HEK293 (cell line): ENCODE measurements around the gene UGGT2.
A peak's percentile ranks its signal among the peaks of the same experiment; 100 is the strongest.

ENCODE experiments used
- CTCF ChIA-PET: fragments of 350-600 bp; formaldehyde crosslinking; extraction: SDS; loops from one replicate; lab custom pipeline; 2021; ENCODE audit warnings: antibody characterized with exemption; lab: Yijun Ruan, JAX
- POLR2A ChIA-PET: fragments of 300-600 bp; formaldehyde crosslinking; extraction: SDS; loops from one replicate; lab custom pipeline; 2020; ENCODE audit warnings: antibody characterized with exemption, inconsistent platforms; lab: Yijun Ruan, JAX
- H3K27ac ChIP-seq: fragments of 200-500 bp; sonication (Bioruptor generic); 2 replicates; pipeline ENCODE4 v1.5.1; 2014; ENCODE audit warnings: low read depth, low read length, control low read depth, inconsistent platforms; ENCODE audit errors: extremely low read depth
- H3K36me3 ChIP-seq, 2 experiments: fragments of 200-500 bp in 1 of 2; sonication (Bioruptor generic) in 1 of 2; 1 replicate in 1 of 2; 2 replicates in 1 of 2; pipeline ENCODE4 v1.5.1; 2014 to 2017; ENCODE audit warnings: inconsistent platforms in 2 of 2, low read length in 2 of 2; ENCODE audit not compliant: control insufficient read depth in 2 of 2, insufficient read depth in 1 of 2
- H3K4me1 ChIP-seq: fragments of 200-500 bp; sonication (Bioruptor generic); 2 replicates; pipeline ENCODE4 v1.5.1; 2014; ENCODE audit warnings: mild to moderate bottlenecking, low read length, inconsistent platforms; ENCODE audit not compliant: control insufficient read depth, insufficient read depth
- H3K4me3 ChIP-seq: 2 replicates; pipeline ENCODE4 v1.5.1; 2011; ENCODE audit warnings: low read depth, mild to moderate bottlenecking, control low read depth, low read length, moderate library complexity
- H3K9me3 ChIP-seq: fragments of 200-500 bp; sonication (Bioruptor generic); 2 replicates; pipeline ENCODE4 v1.5.1; 2014; ENCODE audit warnings: low read depth, low read length, inconsistent platforms; ENCODE audit not compliant: control insufficient read depth, insufficient read depth
- BCL11B ChIP-seq: fragments of 450-650 bp; formaldehyde crosslinking; IDR thresholded peaks from 2 replicates; pipeline ENCODE4 v1.5.1; 2016; ENCODE audit warnings: low read depth, missing biosample characterization, missing genetic modification characterization
- HOXD13 ChIP-seq: sonication (generic); formaldehyde crosslinking; IDR thresholded peaks from 2 replicates; pipeline ENCODE4 v1.8.0; 2022; ENCODE audit warnings: missing genetic modification reagents, borderline replicate concordance
- KLF9 ChIP-seq: fragments of 450-650 bp; formaldehyde crosslinking; IDR thresholded peaks from 2 replicates; pipeline ENCODE4 v1.5.1; 2016; ENCODE audit warnings: missing biosample characterization, missing genetic modification characterization, low read depth
- MEIS1 ChIP-seq: sonication (generic); formaldehyde crosslinking; IDR thresholded peaks from 2 replicates; pipeline ENCODE4 v1.8.1; 2022; ENCODE audit warnings: missing genetic modification reagents, mild to moderate bottlenecking, borderline replicate concordance
- OSR2 ChIP-seq: fragments of 450-650 bp; formaldehyde crosslinking; IDR thresholded peaks from 2 replicates; pipeline ENCODE4 v1.5.1; 2016; ENCODE audit warnings: missing biosample characterization, missing genetic modification characterization
- PRDM10 ChIP-seq: fragments of 450-650 bp; formaldehyde crosslinking; IDR thresholded peaks from 2 replicates; pipeline ENCODE4 v1.5.1; 2016; ENCODE audit warnings: missing biosample characterization, missing genetic modification characterization
- TSHZ1 ChIP-seq: fragments of 450-650 bp; formaldehyde crosslinking; IDR thresholded peaks from 2 replicates; pipeline ENCODE4 v1.5.1; 2016; ENCODE audit warnings: missing biosample characterization, missing genetic modification characterization, borderline replicate concordance
- WT1 ChIP-seq: fragments of 450-650 bp; formaldehyde crosslinking; IDR thresholded peaks from 2 replicates; pipeline ENCODE4 v1.5.1; 2016; ENCODE audit warnings: missing biosample characterization, missing genetic modification characterization
- ZBTB6 ChIP-seq: fragments of 450-650 bp; formaldehyde crosslinking; IDR thresholded peaks from 2 replicates; pipeline ENCODE4 v1.5.1; 2017; ENCODE audit warnings: missing biosample characterization, missing genetic modification characterization
- ZFP69B ChIP-seq: fragments of 450-650 bp; formaldehyde crosslinking; IDR thresholded peaks from 2 replicates; pipeline ENCODE4 v1.5.1; 2016; ENCODE audit warnings: missing biosample characterization, missing genetic modification characterization
- ZNF138 ChIP-seq: fragments of 450-650 bp; formaldehyde crosslinking; IDR thresholded peaks from 2 replicates; pipeline ENCODE4 v1.5.1; 2016; ENCODE audit warnings: missing biosample characterization, missing genetic modification characterization, borderline replicate concordance
- ZNF148 ChIP-seq: fragments of 450-650 bp; formaldehyde crosslinking; IDR thresholded peaks from 2 replicates; pipeline ENCODE4 v1.5.0; 2017; ENCODE audit warnings: missing biosample characterization, missing genetic modification characterization, borderline replicate concordance
- ZNF184 ChIP-seq: fragments of 450-650 bp; IDR thresholded peaks from 2 replicates; pipeline ENCODE4 v1.5.1; 2018; ENCODE audit warnings: missing biosample characterization, mild to moderate bottlenecking, missing genetic modification characterization
- ZNF19 ChIP-seq: fragments of 450-650 bp; formaldehyde crosslinking; IDR thresholded peaks from 2 replicates; pipeline ENCODE4; 2016; ENCODE audit warnings: missing biosample characterization, missing genetic modification characterization, low read depth
- ZNF362 ChIP-seq: fragments of 450-650 bp; formaldehyde crosslinking; IDR thresholded peaks from 2 replicates; pipeline ENCODE4 v1.5.1; 2016; ENCODE audit warnings: missing biosample characterization, missing genetic modification characterization
- ZNF404 ChIP-seq: fragments of 450-650 bp; formaldehyde crosslinking; IDR thresholded peaks from 2 replicates; pipeline ENCODE4 v1.5.1; 2017; ENCODE audit warnings: missing biosample characterization, missing genetic modification characterization
- ZNF416 ChIP-seq: fragments of 450-650 bp; formaldehyde crosslinking; IDR thresholded peaks from 2 replicates; pipeline ENCODE4 v1.5.1; 2016; ENCODE audit warnings: missing biosample characterization, missing genetic modification characterization
- ZNF423 ChIP-seq: fragments of 450-650 bp; formaldehyde crosslinking; IDR thresholded peaks from 2 replicates; pipeline ENCODE4 v1.5.1; 2016; ENCODE audit warnings: missing biosample characterization, missing genetic modification characterization
- ZNF513 ChIP-seq: fragments of 450-650 bp; IDR thresholded peaks from 2 replicates; pipeline ENCODE4 v1.5.1; 2018; ENCODE audit warnings: missing biosample characterization, missing genetic modification characterization
- ZNF624 ChIP-seq: fragments of 450-650 bp; formaldehyde crosslinking; IDR thresholded peaks from 2 replicates; pipeline ENCODE4 v1.5.1; 2017; ENCODE audit warnings: missing biosample characterization, missing genetic modification characterization
- ZNF660 ChIP-seq: fragments of 450-650 bp; IDR thresholded peaks from 2 replicates; pipeline ENCODE4 v1.5.1; 2018; ENCODE audit warnings: missing biosample characterization, mild to moderate bottlenecking, missing genetic modification characterization
- ZNF670 ChIP-seq: fragments of 450-650 bp; formaldehyde crosslinking; IDR thresholded peaks from 2 replicates; pipeline ENCODE4 v1.5.1; 2016; ENCODE audit warnings: missing biosample characterization, missing genetic modification characterization, low read depth
- ZNF677 ChIP-seq: fragments of 450-650 bp; IDR thresholded peaks from 2 replicates; pipeline ENCODE4 v1.5.0; 2018; ENCODE audit warnings: missing biosample characterization, mild to moderate bottlenecking, missing genetic modification characterization, moderate library complexity

Gene UGGT2

GRCh38 chr13:96053003-96053703 lies at the start of gene UGGT2:
UGGT2 (minus strand) TSS chr13:96053401; CDS start chr13:96053312, 89 bp downstream.
- H3K4me3 ChIP-seq = peak within 1 kb of the TSS; percentile 95
- POLR2A ChIA-PET = interaction anchor here (0.6 to 1.9 kb wide), 14 partner anchors 9 to 811 kb away, joined by 3 to 14 read pairs (median 4); partner anchors contain the start of gene DNAJC3
- TF ChIP-seq ZNF362 (tag by site-specific recombination) (no peak), MEIS1 (no peak), ZNF423 (peak; percentile 40; the same call in 1 of the 2 replicates), ZNF148 (tag by site-specific recombination) (no peak), ZNF416 (tag by site-specific recombination) (no peak), PRDM10 (tag by site-specific recombination) (0 out of 2 replicates have a peak, but pooled peaks have one; percentile 6), ZBTB6 (no peak), ZNF404 (tag by site-specific recombination) (no peak), ZNF677 (peak; percentile 55; the same call in 1 of the 2 replicates), HOXD13 (CRISPR knock-in tag) (no peak), ZNF660 (0 out of 2 replicates have a peak, but pooled peaks have one; percentile 44), ZNF624 (tag by site-specific recombination) (no peak), TSHZ1 (tag by site-specific recombination) (no peak), ZNF184 (no peak), ZNF19 (tag by site-specific recombination) (no peak), BCL11B (tag by site-specific recombination) (peak; percentile 81; the same call in 1 of the 2 replicates), WT1 (tag by site-specific recombination) (no peak), ZFP69B (tag by site-specific recombination) (peak; percentile 36; the same call in 1 of the 2 replicates), OSR2 (peak; percentile 5; the same call in 1 of the 2 replicates), KLF9 (tag by site-specific recombination) (peak; percentile 70; the same call in 1 of the 2 replicates), ZNF670 (tag by site-specific recombination) (no peak), ZNF138 (tag by site-specific recombination) (no peak), ZNF513 (tag by site-specific recombination) (no peak)

More at GRCh38 chr13:96053003-96053703, at the start of gene UGGT2:
- Histone ChIP-seq H3K4me1 (no peaks in the 10 kb centered on the region), H3K27ac (peak within 1 kb of the TSS; percentile 63; the same call in 1 of the 2 replicates), H3K36me3 (no peaks in the 10 kb centered on the region), H3K9me3 (no peaks in the 10 kb centered on the region)
- CTCF ChIA-PET = interaction anchor here (0.7 to 1.8 kb wide), 5 partner anchors 11 to 648 kb away, joined by 3 to 7 read pairs (median 4); no protein-coding TSS in a partner anchor
